Panc1 (cell line): ENCODE measurements around the gene SPP1.
"Not testable (repeated sequence)": the region's sequence is repeated elsewhere in the genome, so short reads cannot be mapped to it uniquely, and the experiment has no call there.

ENCODE experiments used
- CTCF ChIP-seq: fragments of 450-650 bp; IDR thresholded peaks from 2 replicates; pipeline ENCODE4 v1.5.1; 2017; ENCODE audit warnings: mild to moderate bottlenecking
- POLR2AphosphoS5 ChIP-seq: IDR thresholded peaks from 2 replicates; pipeline ENCODE4 v1.6.1; 2012; ENCODE audit warnings: mild to moderate bottlenecking, low read depth, low read length, moderate library complexity
- REST ChIP-seq, 2 experiments: IDR thresholded peaks; 2 replicates each; pipeline ENCODE4 v1.6.1; 2011 to 2012; ENCODE audit warnings: low read depth in 2 of 2, control low read depth in 1 of 2, low read length in 1 of 2, mild to moderate bottlenecking in 1 of 2, moderate library complexity in 1 of 2; ENCODE audit not compliant: insufficient read depth in 1 of 2
- SIN3A ChIP-seq: IDR thresholded peaks from 2 replicates; pipeline ENCODE4 v1.6.1; 2012; ENCODE audit warnings: low read depth, mild to moderate bottlenecking, low read length, moderate library complexity, borderline replicate concordance; ENCODE audit not compliant: insufficient read depth
- TCF7L2 ChIP-seq: IDR thresholded peaks from 2 replicates; pipeline ENCODE4 v1.6.1; 2011; ENCODE audit warnings: mild to moderate bottlenecking, low read depth, low read length, inconsistent platforms

DNA sequence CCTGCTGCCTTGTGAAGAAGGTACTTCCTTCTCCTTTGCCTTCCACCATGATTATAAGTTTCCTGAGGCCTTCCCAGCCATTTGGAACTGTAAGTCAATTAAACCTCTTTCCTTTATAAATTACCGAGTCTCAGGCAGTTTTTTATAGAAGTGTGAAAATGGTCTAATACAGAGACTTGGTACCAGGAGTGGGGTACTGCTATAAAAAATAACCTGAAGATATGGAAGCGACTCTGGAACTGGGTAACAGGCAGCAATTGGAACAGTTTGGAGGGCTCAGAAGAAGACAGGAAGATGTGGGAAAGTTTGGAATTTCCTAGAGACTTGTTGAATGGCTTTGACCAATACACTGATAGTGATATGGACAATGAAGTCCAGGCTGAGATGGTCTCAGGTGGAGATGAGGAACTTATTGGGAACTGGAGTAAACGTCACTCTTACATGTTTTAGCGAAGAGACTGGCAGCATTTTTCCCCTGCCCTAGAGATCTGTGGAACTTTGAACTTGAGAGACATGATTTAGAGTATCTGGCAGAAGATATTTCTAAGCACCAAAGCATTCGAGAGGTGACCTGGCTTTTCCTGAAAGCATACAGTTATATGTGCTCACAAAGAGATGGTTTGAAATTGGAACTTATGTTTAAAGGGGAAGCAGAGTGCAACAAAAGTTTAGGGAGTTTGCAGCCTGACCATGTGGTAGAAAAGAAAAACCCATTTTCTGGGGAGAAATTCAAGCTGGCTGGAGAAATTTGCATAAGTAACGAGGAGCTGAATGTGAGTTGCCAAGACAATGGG lies 50.6 kb downstream of the SPP1 start:
- TF ChIP-seq CTCF; POLR2AphosphoS5; REST (IDR thresholded peaks at IDR 0.05; ENCODE audit: insufficient read depth in 1 of 2, low read depth in 2 of 2, low read length in 1 of 2); TCF7L2; SIN3A: not testable (repeated sequence)
